HL-60 (cell line): ENCODE data around the gene SH3RF3.

Source experiments
- DNase-seq, 2 experiments: peaks; one replicate each; pipeline ENCODE4 v3.0.0-alpha.2; 2010 to 2020; ENCODE audit warnings: low read depth in 1 of 2, low spot score in 1 of 2
- H3K27ac ChIP-seq: fragments of 250-450 bp; sonication (Bioruptor Pico); replicated peaks from 2 replicates; pipeline ENCODE4 v1.5.1; 2020; ENCODE audit warnings: mild to moderate bottlenecking, moderate library complexity
- H3K27me3 ChIP-seq: fragments of 250-450 bp; sonication (Bioruptor Pico); 2 replicates; pipeline ENCODE4 v1.5.1; 2021; ENCODE audit warnings: mild to moderate bottlenecking, moderate library complexity; ENCODE audit not compliant: insufficient read depth, poor library complexity, severe bottlenecking
- H3K4me3 ChIP-seq: replicated peaks from 2 replicates; pipeline ENCODE4 v1.5.1; 2011; ENCODE audit warnings: mild to moderate bottlenecking, control low read depth, low read length; ENCODE audit not compliant: insufficient read depth
- GABPA ChIP-seq: IDR thresholded peaks from 2 replicates; pipeline ENCODE4 v1.6.1; 2012; ENCODE audit warnings: low read depth
- POLR2AphosphoS5 ChIP-seq: IDR thresholded peaks from 2 replicates; pipeline ENCODE4 v1.6.1; 2012; ENCODE audit warnings: low read depth
- SPI1 ChIP-seq: IDR thresholded peaks from 2 replicates; pipeline ENCODE4 v1.6.1; 2012; ENCODE audit warnings: low read depth, mild to moderate bottlenecking, borderline replicate concordance
- TF ChIP-seq, protein P1 (sequence below): IDR thresholded peaks from one replicate; pipeline ENCODE4 v1.5.1; 2011; ENCODE audit warnings: low read length, control low read depth, inconsistent platforms; ENCODE audit not compliant: insufficient read depth
- TF ChIP-seq, protein P2 (sequence below): IDR thresholded peaks from 2 replicates; pipeline ENCODE4 v1.6.1; 2012; ENCODE audit warnings: low read depth; ENCODE audit not compliant: insufficient replicate concordance

Gene SH3RF3

DNA sequence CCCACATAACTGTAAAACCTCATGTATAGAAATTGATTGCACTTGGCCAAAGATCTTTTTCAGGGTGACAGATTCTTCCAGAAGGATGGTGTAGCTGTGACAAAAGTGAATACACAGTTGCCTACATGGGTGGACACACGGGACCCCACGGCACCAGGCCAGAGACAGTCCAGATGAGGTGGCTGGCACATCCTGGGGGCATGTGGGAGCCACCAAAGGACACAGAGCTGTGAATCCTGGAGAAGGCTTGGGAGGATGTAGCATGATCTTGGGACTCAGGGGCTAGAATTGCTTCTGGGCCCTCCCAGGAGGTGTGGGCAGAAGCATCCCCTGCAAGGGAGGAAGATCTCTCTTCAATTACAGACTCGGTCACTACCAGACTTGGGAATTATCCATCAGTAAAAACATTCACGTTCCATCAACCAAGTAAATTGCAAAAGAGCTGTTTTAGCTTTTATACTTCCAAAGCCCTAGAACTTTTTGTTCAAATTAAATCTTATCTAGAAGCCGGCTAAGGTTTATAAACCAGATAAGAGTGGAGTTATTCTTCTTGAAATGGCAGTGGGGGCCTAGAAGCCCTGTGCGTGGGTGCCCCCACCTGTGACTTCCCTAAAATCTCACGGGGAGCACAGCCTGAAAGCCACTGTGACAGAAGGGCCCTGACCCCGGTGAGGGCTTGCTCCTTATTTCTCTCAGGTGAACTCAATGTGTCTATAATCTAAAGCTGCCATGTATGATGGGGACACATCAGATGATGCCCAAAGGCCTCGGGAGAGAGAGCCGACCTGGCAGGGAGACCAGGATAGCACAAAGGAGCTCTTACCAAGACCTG is 403.1 kb downstream of the SH3RF3 start:
- DNase-seq, result no peak
- Histone ChIP-seq H3K27me3 (peaks cover 6% of the 10 kb centered on the region), H3K27ac (no peak overlapping the region), H3K4me3 (no peak overlapping the region)
- TF ChIP-seq POLR2AphosphoS5 (no peak), SPI1 (no peak), GABPA (no peak)
- TF ChIP-seq, protein P1, sequence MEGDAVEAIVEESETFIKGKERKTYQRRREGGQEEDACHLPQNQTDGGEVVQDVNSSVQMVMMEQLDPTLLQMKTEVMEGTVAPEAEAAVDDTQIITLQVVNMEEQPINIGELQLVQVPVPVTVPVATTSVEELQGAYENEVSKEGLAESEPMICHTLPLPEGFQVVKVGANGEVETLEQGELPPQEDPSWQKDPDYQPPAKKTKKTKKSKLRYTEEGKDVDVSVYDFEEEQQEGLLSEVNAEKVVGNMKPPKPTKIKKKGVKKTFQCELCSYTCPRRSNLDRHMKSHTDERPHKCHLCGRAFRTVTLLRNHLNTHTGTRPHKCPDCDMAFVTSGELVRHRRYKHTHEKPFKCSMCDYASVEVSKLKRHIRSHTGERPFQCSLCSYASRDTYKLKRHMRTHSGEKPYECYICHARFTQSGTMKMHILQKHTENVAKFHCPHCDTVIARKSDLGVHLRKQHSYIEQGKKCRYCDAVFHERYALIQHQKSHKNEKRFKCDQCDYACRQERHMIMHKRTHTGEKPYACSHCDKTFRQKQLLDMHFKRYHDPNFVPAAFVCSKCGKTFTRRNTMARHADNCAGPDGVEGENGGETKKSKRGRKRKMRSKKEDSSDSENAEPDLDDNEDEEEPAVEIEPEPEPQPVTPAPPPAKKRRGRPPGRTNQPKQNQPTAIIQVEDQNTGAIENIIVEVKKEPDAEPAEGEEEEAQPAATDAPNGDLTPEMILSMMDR, result no peak
- TF ChIP-seq, protein P2, sequence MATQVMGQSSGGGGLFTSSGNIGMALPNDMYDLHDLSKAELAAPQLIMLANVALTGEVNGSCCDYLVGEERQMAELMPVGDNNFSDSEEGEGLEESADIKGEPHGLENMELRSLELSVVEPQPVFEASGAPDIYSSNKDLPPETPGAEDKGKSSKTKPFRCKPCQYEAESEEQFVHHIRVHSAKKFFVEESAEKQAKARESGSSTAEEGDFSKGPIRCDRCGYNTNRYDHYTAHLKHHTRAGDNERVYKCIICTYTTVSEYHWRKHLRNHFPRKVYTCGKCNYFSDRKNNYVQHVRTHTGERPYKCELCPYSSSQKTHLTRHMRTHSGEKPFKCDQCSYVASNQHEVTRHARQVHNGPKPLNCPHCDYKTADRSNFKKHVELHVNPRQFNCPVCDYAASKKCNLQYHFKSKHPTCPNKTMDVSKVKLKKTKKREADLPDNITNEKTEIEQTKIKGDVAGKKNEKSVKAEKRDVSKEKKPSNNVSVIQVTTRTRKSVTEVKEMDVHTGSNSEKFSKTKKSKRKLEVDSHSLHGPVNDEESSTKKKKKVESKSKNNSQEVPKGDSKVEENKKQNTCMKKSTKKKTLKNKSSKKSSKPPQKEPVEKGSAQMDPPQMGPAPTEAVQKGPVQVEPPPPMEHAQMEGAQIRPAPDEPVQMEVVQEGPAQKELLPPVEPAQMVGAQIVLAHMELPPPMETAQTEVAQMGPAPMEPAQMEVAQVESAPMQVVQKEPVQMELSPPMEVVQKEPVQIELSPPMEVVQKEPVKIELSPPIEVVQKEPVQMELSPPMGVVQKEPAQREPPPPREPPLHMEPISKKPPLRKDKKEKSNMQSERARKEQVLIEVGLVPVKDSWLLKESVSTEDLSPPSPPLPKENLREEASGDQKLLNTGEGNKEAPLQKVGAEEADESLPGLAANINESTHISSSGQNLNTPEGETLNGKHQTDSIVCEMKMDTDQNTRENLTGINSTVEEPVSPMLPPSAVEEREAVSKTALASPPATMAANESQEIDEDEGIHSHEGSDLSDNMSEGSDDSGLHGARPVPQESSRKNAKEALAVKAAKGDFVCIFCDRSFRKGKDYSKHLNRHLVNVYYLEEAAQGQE, result no peak

DNA sequence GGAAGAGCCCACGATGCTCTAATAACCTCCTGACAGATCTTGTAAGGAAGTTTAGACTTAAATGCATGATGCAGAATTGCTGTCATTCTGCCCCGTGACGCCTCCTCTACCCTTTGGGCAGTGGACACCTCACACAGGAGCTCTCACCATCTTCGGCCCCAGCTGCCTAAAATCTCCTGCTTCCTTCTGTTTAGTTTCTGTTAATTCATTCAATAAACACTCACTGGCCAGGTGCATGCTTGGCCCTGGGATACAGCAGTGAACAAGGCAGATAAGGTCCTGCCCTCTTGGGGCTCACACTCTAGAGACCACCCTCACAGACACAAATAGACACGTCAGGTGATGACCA is 403.7 kb downstream of the SH3RF3 start:
- Histone ChIP-seq H3K27ac (no peak overlapping the region), H3K27me3 (peaks cover 9% of the 10 kb centered on the region), H3K4me3 (no peak overlapping the region)
- no peak for DNase-seq
- TF ChIP-seq, protein P2, result no peak
- TF ChIP-seq POLR2AphosphoS5 (no peak), SPI1 (no peak), GABPA (no peak)
- TF ChIP-seq, protein P1, result no peak

DNA sequence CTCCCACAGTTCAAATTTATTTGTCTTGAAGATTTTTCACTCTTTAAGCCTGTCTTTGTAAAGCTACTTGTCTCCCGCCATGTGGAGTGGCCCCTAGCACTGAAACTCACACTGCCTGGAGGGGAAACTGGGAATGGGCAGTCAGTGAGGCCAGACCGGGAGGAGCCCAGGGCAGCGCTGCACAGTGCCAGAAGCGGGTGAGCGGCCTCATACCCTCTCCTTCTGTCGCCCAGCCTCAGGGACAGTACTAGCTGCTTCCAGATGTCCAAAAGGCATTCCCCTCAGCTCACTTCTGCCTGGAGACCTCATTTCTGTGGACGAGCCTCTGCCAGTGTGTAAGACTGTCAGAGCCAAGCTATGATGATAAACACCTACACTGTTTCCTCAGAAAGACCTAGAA is 404.8 kb downstream of the SH3RF3 start:
- DNase-seq, result no peak

More for the DNA sequence above, 404.8 kb downstream of the SH3RF3 start:
- no peak overlapping the region for H3K27ac ChIP-seq
- TF ChIP-seq, protein P2, result no peak
- TF ChIP-seq GABPA, result no peak
- TF ChIP-seq, protein P1, result no peak
- TF ChIP-seq POLR2AphosphoS5, result no peak
- TF ChIP-seq SPI1, result no peak
- no peak overlapping the region for H3K4me3 ChIP-seq
- H3K27me3 ChIP-seq, result peaks cover 9% of the 10 kb centered on the region
